HepG2 (cell line): Measurements from ENCODE around the gene POU2AF3. TPM values are rescaled to one million over a fixed set of nuclear protein-coding genes. Genes with fewer than 3 reads are reported as not detected.

Source experiments
- ATF1 ChIP-seq: IDR thresholded peaks from 2 replicates; pipeline ENCODE4 v1.6.1; 2016; ENCODE audit warnings: mild to moderate bottlenecking, control low read depth
- ATF4 ChIP-seq, 2 experiments: fragments of 450-650 bp in 1 of 2; sonication (generic) in 1 of 2; formaldehyde crosslinking; IDR thresholded peaks; 2 replicates each; pipeline versions ENCODE4 v1.5.0 to v1.8.0; 2020 to 2022; ENCODE audit warnings: mild to moderate bottlenecking in 1 of 2, missing genetic modification reagents in 1 of 2
- HNRNPUL1 ChIP-seq: fragments of 200-400 bp; formaldehyde crosslinking; IDR thresholded peaks from 2 replicates; pipeline ENCODE4 v1.6.1; 2017; ENCODE audit warnings: low read depth, mild to moderate bottlenecking, low read length, moderate library complexity
- MEIS2 ChIP-seq: sonication (generic); formaldehyde crosslinking; IDR thresholded peaks from 2 replicates; pipeline ENCODE4 v1.9.0; 2021; ENCODE audit warnings: mild to moderate bottlenecking, missing genetic modification reagents
- NONO ChIP-seq, 2 experiments: fragments of 450-650 bp in 1 of 2; sonication (generic) in 1 of 2; formaldehyde crosslinking in 1 of 2; IDR thresholded peaks in 1 of 2; conservative IDR thresholded peaks in 1 of 2; 2 replicates each; pipeline versions ENCODE4 v1.6.1 to v1.8.0; 2017 to 2022; ENCODE audit warnings: mild to moderate bottlenecking in 1 of 2, missing genetic modification reagents in 1 of 2, moderate library complexity in 1 of 2
- RNF2 ChIP-seq: fragments of 450-650 bp; conservative IDR thresholded peaks from 2 replicates; pipeline ENCODE4 v1.6.1; 2016; ENCODE audit warnings: low read depth
- ZGPAT ChIP-seq: IDR thresholded peaks from 2 replicates; pipeline ENCODE4 v1.6.1; 2016; ENCODE audit warnings: mild to moderate bottlenecking
- ZMAT3 ChIP-seq: sonication (generic); formaldehyde crosslinking; conservative IDR thresholded peaks from 2 replicates; pipeline ENCODE4 v1.7.0; 2021; ENCODE audit warnings: missing genetic modification reagents
- ZNF44 ChIP-seq: sonication (generic); formaldehyde crosslinking; IDR thresholded peaks from 2 replicates; pipeline ENCODE4 v1.5.1; 2020; ENCODE audit warnings: mild to moderate bottlenecking, missing genetic modification reagents
- ZNF530 ChIP-seq: sonication (generic); formaldehyde crosslinking; IDR thresholded peaks from 2 replicates; pipeline ENCODE4 v1.5.0; 2020; ENCODE audit warnings: low read depth, mild to moderate bottlenecking, missing genetic modification reagents
- ZNF558 ChIP-seq: sonication (generic); formaldehyde crosslinking; IDR thresholded peaks from 2 replicates; pipeline ENCODE4 v1.9.0; 2022; ENCODE audit warnings: mild to moderate bottlenecking, missing genetic modification reagents, borderline replicate concordance
- ZNF609 ChIP-seq: sonication (generic); formaldehyde crosslinking; IDR thresholded peaks from 2 replicates; pipeline ENCODE4 v1.4.0; 2020; ENCODE audit warnings: mild to moderate bottlenecking, missing genetic modification reagents, borderline replicate concordance
- ZNF788 ChIP-seq: sonication (generic); formaldehyde crosslinking; IDR thresholded peaks from 2 replicates; pipeline ENCODE4 v1.5.0; 2020; ENCODE audit warnings: mild to moderate bottlenecking, missing genetic modification reagents, borderline replicate concordance
- ZXDC ChIP-seq: sonication (generic); formaldehyde crosslinking; IDR thresholded peaks from 2 replicates; pipeline ENCODE4 v1.5.0; 2020; ENCODE audit warnings: mild to moderate bottlenecking, missing genetic modification reagents
- polyA plus RNA-seq, 8 experiments: library from polyadenylated mRNA; depleted of rRNA in 3 of 8; stranded (reverse) in 7 of 8; unstranded in 1 of 8; fragments of >200 nt; fragmentation: Illumina TruSeq in 4 of 8; extraction: Trizol in 4 of 8; gene quantifications; 2 replicates each; pipeline versions ENCODE4 v1.2.1 to v1.2.3, GENCODE V29; 2011 to 2016; ENCODE audit warnings: low read depth in 4 of 8, missing spikeins in 1 of 8, mixed read lengths in 1 of 8; ENCODE audit not compliant: insufficient read depth in 1 of 8
- total RNA-seq, 5 experiments: library from RNA; depleted of rRNA; stranded (reverse); fragments of >200 nt; fragmentation: Illumina TruSeq; extraction: Trizol; gene quantifications; 2 replicates each; pipeline ENCODE4 v1.2.3, GENCODE V29; 2016; ENCODE audit warnings: low read depth in 1 of 5

Gene POU2AF3
- total and polyA plus RNA-seq, 2 of the 13 experiments (the other 11 are each of a cell fraction or from before 2014, with no cell fraction given) = 7.8 to 71.2 TPM

GRCh38 chr11:111334532-111335502, 36.5 kb downstream of the POU2AF3 start (continued):
- TF ChIP-seq ZNF609 (peak; percentile 93), MEIS2 (no peak; the same call in 1 of the 2 replicates), ATF1 (peak; percentile 48; the same call in 1 of the 2 replicates), ZNF530 (CRISPR knock-in tag) (no peak), ZNF44 (CRISPR knock-in tag) (peak; percentile 91), NONO (IDR thresholded peaks at IDR 0.05) (no peak), NONO (CRISPR knock-in tag; conservative IDR thresholded peaks at IDR 0.05) (peak; percentile 86), HNRNPUL1 (peak; percentile 62; the same call in 1 of the 2 replicates), ZGPAT (peak; percentile 93), ZNF788 (peak; percentile 73; the same call in 1 of the 2 replicates), ATF4 (CRISPR knock-in tag; IDR thresholded peaks at IDR 0.05) (peak in 1 of 2 experiments; percentile 79; a peak in 2 of 4 replicates), ZXDC (CRISPR knock-in tag) (peak; percentile 89; the same call in 1 of the 2 replicates), ZNF558 (0 out of 2 replicates have a peak, but pooled peaks have one; percentile 70), ZMAT3 (CRISPR knock-in tag) (0 out of 2 replicates have a peak, but pooled peaks have one; percentile 11), RNF2 (no peak)
